Measurements from ENCODE around the gene BEND6.

The BEND6 gene

GRCh38 chr6:56959094-56959493 is 4.2 kb downstream of the BEND6 start:
- no peak for TF ChIP-seq CTCF (IDR thresholded peaks at IDR 0.05; ENCODE audit: control insufficient read depth, insufficient read depth, low read depth, low read length, missing control alignments)
- no peak overlapping the region for H3K4me3 ChIP-seq (ENCODE audit: control insufficient read depth, low read depth, low read length)
- no peak for DNase-seq (ENCODE audit: low read depth)

- no peak for TF ChIP-seq CTCF (IDR thresholded peaks at IDR 0.05; ENCODE audit: control insufficient read depth, insufficient read depth, low read depth, low read length, missing control alignments)
- DNase-seq (ENCODE audit: low read depth) = no peak
- H3K4me3 ChIP-seq (ENCODE audit: control insufficient read depth, low read depth, low read length) = no peak overlapping the region
Observed at GRCh38 chr6:56959938-56960337, 5.0 kb downstream of the BEND6 start.

- no peak overlapping the region for H3K4me3 ChIP-seq (ENCODE audit: control insufficient read depth, low read depth, low read length)
- no peak for TF ChIP-seq CTCF (IDR thresholded peaks at IDR 0.05; ENCODE audit: control insufficient read depth, insufficient read depth, low read depth, low read length, missing control alignments)
- no peak for DNase-seq (ENCODE audit: low read depth)
Observed at GRCh38 chr6:56961151-56961550, 6.2 kb downstream of the BEND6 start.

GRCh38 chr6:56962441-56962840 is 7.5 kb downstream of the BEND6 start:
- no peak for DNase-seq (ENCODE audit: low read depth)
- H3K4me3 ChIP-seq (ENCODE audit: control insufficient read depth, low read depth, low read length) = no peak overlapping the region

GRCh38 chr6:56963043-56963442 is 8.1 kb downstream of the BEND6 start:
- no peak for DNase-seq (ENCODE audit: low read depth)
- no peak for TF ChIP-seq CTCF (IDR thresholded peaks at IDR 0.05; ENCODE audit: control insufficient read depth, insufficient read depth, low read depth, low read length, missing control alignments)
- H3K4me3 ChIP-seq (ENCODE audit: control insufficient read depth, low read depth, low read length) = no peak overlapping the region

More at GRCh38 chr6:56962441-56962840, 7.5 kb downstream of the BEND6 start:
- TF ChIP-seq CTCF (IDR thresholded peaks at IDR 0.05; ENCODE audit: control insufficient read depth, insufficient read depth, low read depth, low read length, missing control alignments) = no peak

- no peak overlapping the region for H3K4me3 ChIP-seq (ENCODE audit: control insufficient read depth, low read depth, low read length)
- TF ChIP-seq CTCF (IDR thresholded peaks at IDR 0.05; ENCODE audit: control insufficient read depth, insufficient read depth, low read depth, low read length, missing control alignments) = no peak
- no peak for DNase-seq (ENCODE audit: low read depth)
Observed at GRCh38 chr6:56963793-56964192, 8.9 kb downstream of the BEND6 start.

- no peak overlapping the region for H3K4me3 ChIP-seq (ENCODE audit: control insufficient read depth, low read depth, low read length)
- no peak for TF ChIP-seq CTCF (IDR thresholded peaks at IDR 0.05; ENCODE audit: control insufficient read depth, insufficient read depth, low read depth, low read length, missing control alignments)
- DNase-seq (ENCODE audit: low read depth) = no peak
Observed at GRCh38 chr6:56965126-56965525, 10.2 kb downstream of the BEND6 start.
